ENCODE results near the gene SMIM35.
"Not testable (repeated sequence)": the region's sequence is repeated elsewhere in the genome, so short reads cannot be mapped to it uniquely, and the experiment has no call there.

The SMIM35 gene

GRCh38 chr11:118078911-118079411 lies 7.8 kb downstream of the SMIM35 start:
- no peak for DNase-seq

DNA sequence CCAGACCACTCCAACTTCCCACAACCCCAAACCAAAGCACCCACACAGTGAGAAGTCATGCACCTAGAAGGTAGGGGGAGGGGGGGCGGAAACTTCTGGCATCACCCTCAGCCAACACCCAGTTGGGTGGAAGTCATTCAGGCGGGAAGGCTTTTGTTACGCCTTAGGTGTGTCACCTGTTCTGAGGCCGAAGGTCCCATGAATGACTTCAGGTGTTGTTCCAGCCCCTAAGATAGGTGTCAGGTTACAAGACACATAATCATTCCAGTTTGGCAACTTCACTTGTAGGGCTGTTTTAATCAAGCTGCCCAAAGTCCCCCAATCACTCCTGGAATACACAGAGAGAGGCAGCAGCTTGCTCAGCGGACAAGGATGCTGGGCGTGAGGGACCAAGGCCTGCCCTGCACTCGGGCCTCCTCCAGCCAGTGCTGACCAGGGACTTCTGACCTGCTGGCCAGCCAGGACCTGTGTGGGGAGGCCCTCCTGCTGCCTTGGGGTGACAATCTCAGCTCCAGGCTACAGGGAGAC lies 9.9 kb downstream of the SMIM35 start, which contains the start of gene TMPRSS4:
TMPRSS4 (plus strand) TSS at position 325 of the 528 bp plus-strand sequence. CDS start 225 bp downstream, outside the sequence.
- peak; percentile 77 for DNase-seq

GRCh38 chr11:118074785-118075184 lies 12.0 kb downstream of the SMIM35 start:
- no peak for DNase-seq

GRCh38 chr11:118074091-118074685 lies 12.6 kb downstream of the SMIM35 start:
- no peak for DNase-seq

DNA sequence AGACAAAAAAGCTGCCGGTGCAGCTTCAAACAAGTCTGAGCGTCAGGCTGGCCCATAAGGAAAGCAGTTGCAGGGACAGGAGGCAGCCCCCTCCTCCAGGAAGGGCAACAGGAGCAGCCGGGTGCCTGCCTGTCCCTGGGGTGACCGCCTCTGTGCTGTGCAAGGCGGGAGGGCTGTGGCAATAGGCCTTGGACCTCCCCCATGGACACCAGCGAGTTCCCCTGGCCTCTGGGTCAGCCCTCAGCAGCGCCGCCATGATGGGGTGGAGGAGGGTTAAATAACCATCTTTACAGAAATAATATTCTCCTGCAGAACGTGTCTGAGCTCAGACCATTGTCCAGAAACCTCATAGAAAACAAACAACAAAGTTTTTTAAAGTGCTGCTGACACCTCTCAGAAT lies 13.2 kb downstream of the SMIM35 start:
- DNase-seq = no peak

DNA sequence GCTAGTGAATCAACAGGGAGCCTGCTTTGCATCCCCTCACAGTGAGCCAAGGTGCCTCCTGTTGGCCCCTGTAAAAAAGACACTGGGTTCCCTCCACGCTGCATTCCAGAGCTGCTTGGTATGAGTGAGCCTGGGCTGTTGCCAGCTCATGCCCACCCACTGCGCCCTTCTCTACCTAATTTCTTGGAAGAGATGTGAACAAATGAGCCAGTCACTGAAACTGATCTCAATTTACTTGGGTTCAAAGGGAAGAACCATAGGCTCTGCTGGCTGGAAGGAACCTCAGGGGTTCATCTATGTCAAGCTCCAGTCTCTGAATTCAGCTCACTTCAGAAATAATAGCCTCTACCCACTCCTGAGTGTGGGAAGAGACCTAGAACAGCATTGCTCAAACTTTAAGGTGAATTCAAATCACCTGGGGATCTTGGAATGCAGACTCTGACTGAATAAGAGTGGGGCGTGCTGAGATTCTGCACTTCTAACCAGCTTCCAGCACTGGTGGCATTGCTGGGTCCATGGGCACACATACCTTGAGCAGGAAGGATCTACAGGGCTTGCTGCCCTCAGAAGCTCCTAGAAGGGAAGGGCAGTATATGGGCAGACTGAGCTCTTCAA lies 15.2 kb downstream of the SMIM35 start:
- no peak for DNase-seq

- no peak for DNase-seq
Observed at GRCh38 chr11:118068945-118069612, 17.7 kb downstream of the SMIM35 start.

GRCh38 chr11:118068206-118068944 lies 18.4 kb downstream of the SMIM35 start:
- DNase-seq = no peak

DNA sequence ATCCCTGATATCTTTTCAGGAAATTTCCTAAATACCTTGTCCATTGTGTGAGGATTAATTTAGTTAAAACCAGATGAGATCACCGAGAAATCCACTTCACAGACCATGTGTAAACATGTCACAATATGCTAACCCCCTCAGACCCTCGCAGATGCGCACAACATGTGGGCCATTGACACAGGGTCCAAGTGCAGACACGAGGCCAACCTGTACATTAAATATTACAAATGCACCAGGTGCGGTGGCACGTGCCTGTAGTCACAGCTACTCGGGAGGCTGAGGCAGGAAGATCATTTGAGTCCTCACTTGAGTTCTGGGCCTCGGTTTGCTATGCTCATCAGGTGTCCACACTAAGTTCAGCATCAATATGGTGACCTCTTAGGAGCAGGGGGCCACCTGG lies 19.8 kb downstream of the SMIM35 start:
- no peak for DNase-seq

GRCh38 chr11:118065384-118065783 lies 21.4 kb downstream of the SMIM35 start:
- DNase-seq = no peak

DNA sequence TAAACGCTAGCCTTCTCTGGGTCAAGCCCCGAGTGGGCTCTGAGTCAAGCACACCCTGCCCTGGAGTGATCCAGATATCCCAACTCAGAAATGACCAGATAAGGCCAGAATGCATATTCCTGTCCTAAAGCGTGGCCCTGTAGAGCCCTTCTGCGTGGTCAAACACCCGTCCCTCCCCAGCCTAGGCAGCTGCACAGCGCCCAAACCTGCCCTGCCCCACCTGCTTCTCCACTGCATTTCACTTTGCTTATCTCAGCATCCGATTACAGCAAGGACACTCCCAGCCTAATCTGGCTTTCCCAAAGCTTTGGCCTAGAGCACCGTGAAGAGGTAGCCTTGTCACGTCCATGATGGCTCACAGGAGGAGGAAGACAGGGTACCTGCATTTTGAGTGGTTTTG lies 21.8 kb downstream of the SMIM35 start:
- no peak for DNase-seq

GRCh38 chr11:118062631-118063030 lies 24.1 kb downstream of the SMIM35 start:
- DNase-seq = not testable (repeated sequence)

DNA sequence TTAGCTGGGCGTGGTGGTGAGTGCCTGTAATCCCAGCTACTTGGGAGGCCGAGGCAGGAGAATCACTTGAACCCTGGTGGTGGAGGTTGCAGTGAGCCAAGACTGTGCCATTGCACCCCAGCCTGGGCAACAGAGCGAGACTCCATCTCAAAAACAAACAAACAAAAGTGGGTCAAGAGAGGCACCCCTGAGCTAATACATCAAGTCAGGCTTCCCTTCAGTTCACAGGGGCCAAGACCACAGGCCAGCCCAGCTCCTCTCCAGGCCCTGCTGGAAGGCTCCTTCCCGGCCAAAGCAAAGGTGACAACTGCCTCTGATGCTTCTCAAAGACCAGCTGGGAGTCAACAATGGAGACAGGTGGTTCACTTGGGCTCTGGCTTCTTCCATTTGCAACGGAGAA lies 24.6 kb downstream of the SMIM35 start:
- DNase-seq = not testable (repeated sequence)

DNA sequence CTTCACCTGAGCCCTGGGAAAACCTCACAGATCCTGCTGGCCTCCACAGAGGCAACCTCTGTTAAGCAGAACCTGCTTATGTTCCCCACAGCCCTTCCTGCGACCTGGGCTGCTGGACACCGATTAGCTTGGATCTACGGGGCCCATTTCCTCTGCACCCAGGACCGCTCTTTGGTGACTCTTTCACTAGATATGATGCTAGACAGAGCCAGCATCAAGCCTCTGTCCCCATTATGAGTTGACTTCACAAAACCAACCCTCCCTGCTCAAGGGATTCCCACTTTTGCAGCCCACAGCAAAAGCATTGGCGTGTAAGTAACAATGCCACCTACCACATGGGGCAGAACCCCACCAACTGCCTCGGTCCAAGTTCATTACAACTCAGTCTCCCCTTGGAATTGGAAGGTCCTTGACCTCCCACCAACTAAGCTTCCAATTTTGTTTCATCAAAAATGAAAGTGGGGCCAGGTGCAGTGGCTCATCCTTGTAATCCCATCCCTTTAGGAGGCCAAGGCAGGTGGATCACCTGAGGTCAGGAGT lies 25.1 kb downstream of the SMIM35 start:
- no peak for DNase-seq

DNA sequence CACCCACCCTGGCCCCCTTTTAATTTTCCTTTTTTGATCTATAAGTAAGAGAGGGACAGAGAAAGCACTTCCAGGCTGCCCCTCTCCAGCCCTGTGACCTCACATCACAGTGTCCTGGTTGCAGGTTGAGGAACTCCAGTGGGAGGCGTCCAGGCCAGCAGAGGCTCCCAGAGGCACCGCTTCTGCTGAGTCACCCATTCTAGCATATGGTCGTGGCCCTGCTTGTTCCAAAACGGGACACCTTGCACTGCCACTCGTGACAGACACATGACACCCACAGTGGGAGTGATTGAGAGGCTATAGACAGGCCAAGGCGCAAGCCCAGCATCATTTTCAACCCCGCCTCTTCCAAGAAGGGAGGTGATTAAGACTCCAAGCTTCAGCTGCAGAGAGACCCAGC lies 25.9 kb downstream of the SMIM35 start:
- DNase-seq = no peak

GRCh38 chr11:118060081-118060661 lies 26.6 kb downstream of the SMIM35 start:
- no peak for DNase-seq

DNA sequence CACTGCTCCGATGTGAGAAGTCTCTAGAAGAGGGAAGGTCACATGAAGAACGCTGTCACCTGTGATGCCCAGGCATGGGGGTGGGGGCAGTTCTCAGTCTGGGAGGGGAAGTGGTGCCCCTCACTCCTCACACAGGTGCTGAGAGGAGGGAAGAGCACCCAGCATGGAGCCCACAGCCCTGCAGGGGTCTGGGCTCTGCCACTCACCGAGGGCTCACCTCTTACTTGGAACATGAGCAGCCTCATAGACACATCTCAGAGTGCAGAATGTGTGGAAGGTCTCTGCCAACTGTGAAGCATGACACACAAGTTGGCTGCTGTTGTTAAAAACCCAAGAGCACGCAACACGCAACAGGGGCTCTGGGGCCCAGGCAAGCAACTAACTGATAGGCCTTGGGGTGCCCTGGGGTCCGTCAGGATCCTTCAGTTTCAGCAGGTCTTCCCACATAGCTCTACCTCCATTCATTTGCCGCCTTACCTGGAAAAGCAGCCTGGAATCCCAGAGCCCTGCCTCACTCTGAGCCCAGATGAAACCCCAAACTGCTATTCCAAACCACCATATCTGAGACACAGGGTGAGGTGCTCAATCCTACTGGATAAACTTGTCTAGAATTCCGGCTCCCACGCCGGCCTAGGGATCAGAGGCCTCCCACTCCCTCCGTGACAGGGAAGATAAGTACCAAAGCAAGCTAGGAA lies 27.4 kb downstream of the SMIM35 start:
- DNase-seq = no peak

DNA sequence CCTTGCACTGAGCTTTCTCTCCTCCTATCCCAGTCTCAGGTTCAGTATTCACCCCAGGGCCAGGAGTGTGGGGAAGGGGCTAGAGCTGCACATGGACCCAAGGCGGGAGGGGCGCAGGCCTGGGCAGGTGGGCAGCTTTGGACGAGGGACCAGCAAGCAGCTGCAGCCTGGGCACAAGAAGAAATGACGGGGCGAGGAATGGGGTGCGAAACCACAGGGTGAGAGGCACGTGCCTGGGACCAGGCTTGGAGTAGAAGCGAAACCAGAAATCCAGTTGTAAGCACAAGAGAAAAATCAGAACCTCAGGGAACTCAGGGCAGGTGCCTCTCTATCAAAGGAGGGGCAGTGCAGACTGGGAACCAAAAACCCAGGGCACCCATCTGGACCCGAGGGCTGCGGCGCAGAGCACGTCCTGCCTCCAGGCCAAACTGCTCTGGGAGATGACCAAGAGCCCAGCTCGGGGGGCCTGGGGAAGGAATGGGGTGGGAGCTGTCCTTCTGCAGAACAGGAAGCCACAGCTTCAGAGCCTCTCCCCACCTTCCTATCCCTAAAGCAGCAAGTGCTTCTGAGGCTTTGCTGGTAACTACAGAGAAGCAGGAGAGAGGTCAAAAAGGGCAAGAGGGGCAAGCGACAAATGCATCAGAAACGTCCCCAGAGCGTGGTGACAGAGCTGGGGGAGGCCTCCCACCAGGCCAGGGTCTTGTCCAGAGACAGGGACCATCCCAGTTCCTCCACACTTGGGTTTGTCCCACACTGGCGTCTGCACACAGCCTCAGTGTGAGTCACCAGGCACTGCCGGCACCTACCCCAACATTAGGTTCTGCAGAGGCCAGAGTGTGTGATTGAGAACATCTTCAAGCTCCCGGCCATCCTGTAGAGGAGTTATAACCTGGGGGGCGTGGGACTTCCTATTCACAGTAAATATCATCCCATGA lies 28.2 kb downstream of the SMIM35 start:
- no peak for DNase-seq

GRCh38 chr11:118057251-118058145 lies 29.3 kb downstream of the SMIM35 start:
- DNase-seq = no peak

DNA sequence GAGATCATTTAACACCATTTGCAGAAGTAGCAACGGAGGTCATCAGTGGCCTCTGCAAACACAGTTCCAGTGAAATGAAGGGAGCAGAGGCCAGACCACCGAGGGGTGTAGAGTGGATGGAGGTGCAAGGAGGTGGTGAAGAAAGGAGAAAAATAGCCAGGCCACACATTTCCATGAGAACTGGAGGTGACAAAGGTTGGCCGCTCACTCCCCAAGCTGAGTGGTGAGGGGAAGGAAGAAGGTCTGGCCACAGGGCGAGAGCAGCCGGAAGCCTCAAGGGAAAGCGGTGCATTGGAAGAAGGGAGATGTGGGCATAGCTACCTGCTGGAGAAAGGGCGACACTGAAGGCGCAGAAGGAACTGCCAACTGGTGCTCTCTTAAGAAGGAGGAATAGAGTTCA lies 30.0 kb downstream of the SMIM35 start:
- DNase-seq = no peak

All from COR-L47 (cell line).